HG03432 (cell line): ENCODE results near the gene FOXP1.

Experiments used
- ATAC-seq: cut with Tn5 transposase; IDR thresholded peaks from one replicate; pipeline ENCODE4 v1.9.1; 2021; ENCODE audit warnings: mild to moderate bottlenecking, moderate library complexity; ENCODE audit not compliant: unreplicated experiment

The FOXP1 gene

GRCh38 chr3:71565976-71566375 is 17.6 kb downstream of the FOXP1 start:
- no peak for ATAC-seq

GRCh38 chr3:71565316-71565715 is 18.2 kb downstream of the FOXP1 start:
- ATAC-seq, result no peak

GRCh38 chr3:71564361-71564760 is 19.2 kb downstream of the FOXP1 start:
- peak; percentile 26 for ATAC-seq

DNA sequence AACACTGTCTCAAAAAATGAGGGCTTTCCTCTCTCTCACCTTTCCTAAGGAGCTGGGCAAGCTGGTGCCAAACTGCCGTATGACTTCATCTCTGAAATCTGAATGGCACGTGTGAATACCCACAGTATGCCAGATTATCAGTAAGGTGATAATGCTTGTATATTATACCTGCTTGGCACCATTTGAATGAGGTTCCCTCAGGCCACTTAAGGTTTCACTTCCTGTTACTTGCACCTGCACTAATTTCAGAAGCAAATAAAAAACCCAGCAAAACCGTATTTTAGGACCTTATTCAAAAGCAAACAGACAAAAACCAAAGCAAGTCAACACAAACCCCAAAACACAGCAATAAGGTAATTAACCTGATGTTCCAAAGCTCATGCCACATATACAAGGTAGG is 19.7 kb downstream of the FOXP1 start:
- peak; percentile 87 for ATAC-seq

DNA sequence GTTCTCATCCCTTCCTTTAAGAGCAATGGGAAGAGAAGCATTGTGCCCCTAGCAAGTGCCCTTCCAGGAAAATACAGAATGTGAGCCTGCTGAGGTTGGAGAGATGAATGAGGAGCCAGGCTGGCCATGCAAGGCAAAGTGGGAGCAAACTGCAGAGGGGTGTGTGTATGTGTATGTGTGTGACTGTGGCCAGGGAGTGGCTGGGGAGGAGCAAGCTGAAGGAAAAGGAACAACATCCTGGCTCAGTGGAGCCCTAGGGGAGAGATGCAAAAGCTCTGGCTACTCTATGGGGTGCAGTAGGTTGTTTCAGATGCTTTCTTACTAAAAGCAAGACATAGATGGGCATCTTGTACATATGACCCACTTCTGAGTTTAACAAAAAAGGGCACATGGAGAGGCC is 20.6 kb downstream of the FOXP1 start:
- ATAC-seq, result no peak

- no peak for ATAC-seq
Measured at GRCh38 chr3:71560665-71561064, 22.9 kb downstream of the FOXP1 start.

- no peak for ATAC-seq
Measured at GRCh38 chr3:71559578-71560162, 23.9 kb downstream of the FOXP1 start.

- ATAC-seq, result no peak
Measured at GRCh38 chr3:71559021-71559420, 24.5 kb downstream of the FOXP1 start.

DNA sequence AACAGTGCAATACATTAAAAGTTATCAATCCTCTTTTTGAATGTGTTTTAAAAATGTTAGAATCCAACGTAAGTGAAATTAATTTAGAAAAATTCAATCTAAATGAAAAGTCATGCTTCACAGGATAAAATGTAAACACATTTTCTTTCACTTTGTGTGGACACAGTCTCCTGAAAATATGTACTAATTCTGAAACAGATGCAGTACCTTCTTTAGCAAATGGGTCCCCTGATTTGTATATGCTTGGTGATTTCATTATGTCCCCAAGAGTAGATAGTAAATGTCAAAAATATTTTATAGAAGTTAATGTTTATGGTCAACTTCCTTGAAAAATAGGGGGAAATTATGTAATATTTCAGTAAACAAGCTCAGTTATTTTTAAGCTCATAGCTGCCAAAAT is 28.9 kb downstream of the FOXP1 start:
- ATAC-seq, result no peak

DNA sequence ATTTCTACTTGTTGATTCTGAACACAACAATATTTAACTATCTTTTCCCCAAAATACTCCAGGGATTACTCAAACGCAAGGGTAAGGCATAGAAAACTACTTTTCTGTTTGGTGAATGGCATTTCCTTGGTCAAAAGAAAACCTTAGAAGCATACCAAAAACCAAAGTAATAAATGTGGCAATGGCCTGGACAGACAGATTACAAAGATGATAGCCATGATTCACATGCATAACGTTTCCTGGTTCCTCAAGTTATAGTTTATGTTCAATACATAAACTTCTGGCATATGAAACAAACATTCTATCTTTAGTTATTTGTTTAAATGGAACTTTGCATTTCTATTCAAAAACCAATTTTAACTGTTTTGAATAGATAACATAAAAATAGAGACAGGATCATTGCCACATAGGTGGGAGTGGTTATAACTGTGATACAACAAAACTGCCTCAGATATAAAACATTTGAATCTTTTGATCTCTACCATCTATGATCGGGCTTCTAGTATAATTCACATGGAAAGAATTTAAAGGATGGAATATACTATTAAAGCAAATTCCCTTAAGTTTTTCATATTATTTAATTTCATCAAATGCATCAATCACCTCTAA is 32.1 kb downstream of the FOXP1 start:
- ATAC-seq, result no peak

- no peak for ATAC-seq
Measured at GRCh38 chr3:71549951-71550350, 33.6 kb downstream of the FOXP1 start.

DNA sequence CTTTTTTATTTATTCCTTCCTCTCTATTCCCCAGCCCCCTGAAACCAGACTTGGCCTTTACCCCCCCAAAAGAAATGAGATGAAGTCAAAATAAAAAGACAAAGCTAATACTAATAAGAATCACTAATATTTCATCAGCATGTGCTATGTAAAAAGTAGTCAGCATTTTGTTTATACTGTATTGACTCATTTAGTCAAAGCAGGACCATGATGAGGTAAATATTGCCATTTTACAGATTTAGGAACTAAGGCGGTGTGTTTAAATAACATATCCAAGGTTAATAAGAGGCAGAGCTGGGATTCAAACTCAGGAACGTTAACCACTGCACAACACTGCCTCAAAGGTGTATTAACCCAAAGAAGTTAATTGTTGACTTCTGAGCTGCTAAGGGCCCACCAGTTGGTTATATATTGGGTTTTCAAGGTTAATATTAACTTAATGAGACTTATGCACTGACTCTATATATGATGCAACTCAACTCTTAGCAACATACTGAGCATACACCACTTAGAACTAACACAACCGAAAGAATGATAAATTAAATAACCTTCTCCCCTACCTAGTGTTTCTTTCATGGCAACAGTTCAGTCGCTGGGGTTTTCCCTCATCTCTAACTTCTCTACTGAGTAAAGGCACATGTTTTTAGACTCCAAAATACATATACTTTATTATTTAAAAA is 34.7 kb downstream of the FOXP1 start:
- ATAC-seq, result peak; percentile 96

DNA sequence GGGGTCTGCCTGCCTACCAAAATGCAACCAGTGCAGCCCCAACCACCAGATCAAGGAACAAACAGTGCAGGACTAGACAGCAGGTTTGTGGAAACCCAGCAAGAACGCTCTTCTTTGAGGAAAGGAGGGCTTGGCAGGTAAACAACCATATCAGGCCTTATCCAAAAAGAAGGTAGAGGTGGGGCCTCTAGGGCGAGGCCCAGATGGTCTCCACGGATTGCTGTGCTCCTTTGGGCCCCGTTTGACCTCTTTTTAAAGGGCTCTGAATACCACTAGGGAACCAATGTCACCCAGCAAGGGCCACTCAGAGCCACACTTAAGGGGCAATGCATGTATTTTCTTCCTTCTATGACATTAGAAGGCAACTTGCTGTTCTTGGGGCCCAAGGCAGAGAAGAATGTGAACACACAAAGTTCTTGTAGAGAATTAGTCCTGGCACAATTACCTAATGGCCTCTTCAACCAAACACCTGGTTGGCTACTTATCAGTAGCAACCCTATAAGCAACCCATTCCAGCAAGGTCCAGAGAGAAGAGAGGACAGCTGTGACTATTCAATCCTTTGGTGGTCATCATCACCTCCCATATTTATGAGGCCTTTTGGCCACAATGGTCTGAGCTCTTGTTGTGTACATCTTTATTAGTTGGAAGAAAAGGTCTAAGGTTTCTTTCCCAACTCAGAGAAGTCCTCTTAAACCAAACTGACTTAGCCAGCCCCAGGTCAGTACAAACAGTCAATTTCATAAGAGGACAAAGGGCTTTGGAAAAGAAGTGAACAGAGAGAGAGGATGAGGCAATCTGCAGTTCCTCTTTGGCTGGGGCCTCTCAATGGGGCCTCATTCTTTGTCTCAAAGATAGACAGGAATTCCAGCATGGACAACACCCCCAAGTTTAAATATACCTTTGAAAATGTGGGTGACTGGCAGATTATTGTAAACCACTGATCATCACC is 36.0 kb downstream of the FOXP1 start:
- ATAC-seq, result no peak

GRCh38 chr3:71546821-71547220 is 36.7 kb downstream of the FOXP1 start:
- no peak for ATAC-seq

DNA sequence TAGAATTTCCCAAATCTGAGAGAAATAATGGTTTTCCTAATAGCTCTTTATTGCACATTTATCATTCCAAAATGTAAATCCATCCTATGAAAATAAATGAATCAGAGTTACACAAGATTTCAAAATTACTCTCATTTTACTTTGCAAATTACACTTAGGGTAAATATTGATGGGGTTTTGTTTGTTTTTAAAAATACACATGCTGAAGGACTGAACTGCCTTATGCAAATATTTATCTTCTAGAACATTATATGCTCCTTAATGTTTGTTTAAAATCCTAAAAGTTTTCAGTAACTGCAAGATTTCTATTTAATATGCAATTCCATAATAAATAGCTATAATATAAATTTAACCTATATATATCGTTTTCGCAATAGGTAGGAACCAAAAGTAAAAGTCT is 38.2 kb downstream of the FOXP1 start:
- ATAC-seq, result no peak

DNA sequence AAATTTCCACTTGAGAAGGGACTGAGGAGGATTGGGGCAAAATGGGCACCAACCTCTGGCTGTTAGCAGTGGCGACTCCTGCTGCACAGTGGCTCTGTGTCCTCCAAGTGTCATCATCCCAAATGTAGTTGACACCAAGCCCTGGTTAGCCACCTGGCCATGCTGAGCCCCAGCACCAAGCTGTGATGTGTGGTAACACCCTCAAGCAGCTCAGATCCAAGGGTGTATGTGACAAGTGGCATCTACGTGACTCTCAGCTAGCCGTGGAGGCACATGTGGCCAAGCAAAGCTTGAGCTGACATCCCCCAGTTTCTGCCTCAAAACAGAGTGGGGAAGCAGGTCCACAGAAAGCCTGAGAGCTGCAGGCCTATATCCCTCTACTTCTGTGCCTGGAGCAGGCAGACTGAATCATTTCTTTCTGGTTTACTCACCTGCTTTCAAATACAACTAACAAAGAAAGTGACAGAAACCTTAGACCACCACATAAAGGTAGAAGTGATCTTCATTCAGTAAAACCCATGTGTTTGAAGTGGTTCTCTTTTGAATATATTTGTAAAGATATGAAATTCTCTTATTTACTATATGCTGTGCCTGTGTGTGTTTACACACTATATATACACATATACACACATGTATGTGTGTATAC is 40.0 kb downstream of the FOXP1 start:
- ATAC-seq, result no peak

DNA sequence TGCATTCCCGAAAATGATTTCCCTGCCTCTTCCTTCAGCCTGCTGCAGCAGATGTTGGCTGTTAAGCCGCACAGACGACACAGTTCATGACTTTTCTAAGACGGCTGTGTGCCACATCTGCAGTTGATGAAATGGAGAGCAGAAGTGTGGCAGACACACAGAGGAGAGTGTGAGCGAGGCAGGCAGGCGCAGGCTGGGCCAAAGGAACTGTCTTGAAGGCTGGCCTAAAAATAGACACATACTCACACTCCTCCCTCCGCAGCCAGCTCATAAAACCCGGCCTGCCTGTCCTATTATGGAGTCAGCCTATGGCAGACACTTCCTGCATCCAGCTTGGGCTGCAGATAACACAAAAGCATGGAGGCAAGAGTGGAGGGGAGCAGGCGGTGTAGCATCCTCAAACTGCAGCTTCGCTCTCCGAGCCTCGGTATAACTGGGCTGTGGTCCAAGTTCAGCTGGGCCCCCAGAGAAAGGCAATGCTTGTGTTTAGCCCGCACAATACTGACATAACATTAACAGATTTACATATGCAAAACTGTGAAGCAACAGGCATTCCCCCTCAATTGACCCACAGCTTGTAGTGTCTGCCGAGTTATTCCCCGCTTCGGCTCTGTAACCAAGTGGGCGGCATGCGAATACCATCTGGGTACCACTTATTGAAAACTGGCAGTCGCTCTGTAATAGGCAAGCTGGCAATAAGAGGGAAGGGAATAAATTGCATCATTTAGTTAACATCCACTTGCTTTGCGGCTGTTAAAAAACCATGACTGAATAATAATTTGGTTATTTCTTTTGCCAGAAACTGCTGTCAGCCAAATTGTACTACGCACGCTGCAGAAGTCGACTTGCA is 40.8 kb downstream of the FOXP1 start:
- ATAC-seq, result peak; percentile 74

DNA sequence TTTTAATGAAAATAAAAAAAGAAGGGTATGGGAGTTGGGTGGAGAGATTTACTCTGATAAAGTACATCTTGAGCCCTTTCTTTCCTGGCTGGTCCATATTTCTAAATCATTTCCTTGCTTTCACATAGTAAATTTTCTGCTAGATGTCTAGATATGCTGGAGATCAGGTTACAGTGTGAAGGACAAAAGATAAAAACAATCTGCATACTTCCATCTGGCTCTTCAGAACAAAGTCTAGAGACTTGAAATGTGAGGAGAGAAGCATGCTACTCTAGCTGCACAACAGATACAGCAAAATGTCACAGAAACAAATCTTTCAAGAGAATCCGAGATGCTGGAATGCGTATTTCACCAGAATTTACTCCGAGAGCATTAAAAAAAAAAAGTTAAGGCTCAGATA is 42.2 kb downstream of the FOXP1 start:
- ATAC-seq, result no peak

- ATAC-seq, result no peak
Measured at GRCh38 chr3:71537211-71537611, 46.3 kb downstream of the FOXP1 start.

GRCh38 chr3:71536376-71536965 is 47.1 kb downstream of the FOXP1 start:
- ATAC-seq, result no peak
